OCI-LY3 (cell line): ENCODE data around the gene EZH2.

ENCODE experiments used
- CTCF ChIP-seq: fragments of 200-600, 300-600 bp; sonication (generic); IDR thresholded peaks from 2 replicates; pipeline ENCODE4 v1.5.1; 2014; ENCODE audit warnings: antibody characterized with exemption, low read length, low read depth
- EZH2phosphoT487 ChIP-seq: fragments of 200-600 bp; shearing (Covaris generic); IDR thresholded peaks from 2 replicates; pipeline ENCODE4 v1.6.1; 2018; ENCODE audit warnings: antibody characterized with exemption, mixed run types, low read depth

DNA sequence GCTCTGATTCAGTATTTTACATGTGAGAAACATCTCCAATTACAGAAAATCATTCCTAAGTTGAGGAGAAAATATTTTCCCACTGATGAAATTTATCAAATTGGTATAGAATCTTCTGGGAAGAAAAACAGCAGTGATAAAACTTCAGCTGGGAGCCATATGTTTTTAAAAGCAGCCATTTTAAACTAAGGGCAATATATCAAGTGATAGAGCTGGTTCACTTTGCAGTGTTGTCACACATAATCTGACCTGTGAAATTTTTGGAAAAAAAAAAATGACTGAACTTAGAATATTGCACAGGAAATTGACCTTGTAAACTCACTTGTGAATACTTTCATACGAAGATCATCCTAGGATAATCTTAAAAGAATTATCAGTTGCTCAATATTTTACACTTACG lies 10.5 kb upstream of the EZH2 start:
- TF ChIP-seq CTCF: no peak
- TF ChIP-seq EZH2phosphoT487: no peak
